ENCODE results near the gene PTPRN2. TPM values are rescaled to one million over a fixed set of nuclear protein-coding genes. Genes with fewer than 3 reads are reported as not detected.

PTPRN2 gene
- total and polyA plus RNA-seq, 2 experiments from 2014 or later = 0.28 TPM; not detected in 1

- Histone ChIP-seq H3K9me3 (ENCODE audit: low read depth) (no peaks in the 10 kb centered on the region), H3K4me3 (no peak overlapping the region), H3K27ac (no peak overlapping the region), H3K36me3 (no peaks in the 10 kb centered on the region), H3K27me3 (no peaks in the 10 kb centered on the region), H3K4me1 (ENCODE audit: low read depth) (no peaks in the 10 kb centered on the region)
- DNase-seq (ENCODE audit: low read depth in 1 of 2, low spot score in 1 of 2) = no peak
- no peak for TF ChIP-seq CTCF (IDR thresholded peaks at IDR 0.05; ENCODE audit: low read depth, low read length)
Measured at GRCh38 chr7:157772486-157773130, 815.0 kb downstream of the PTPRN2 start.

- no peak for TF ChIP-seq CTCF (IDR thresholded peaks at IDR 0.05; ENCODE audit: low read depth, low read length)
- Histone ChIP-seq H3K27ac (no peak overlapping the region), H3K9me3 (ENCODE audit: low read depth) (no peaks in the 10 kb centered on the region), H3K4me1 (ENCODE audit: low read depth) (no peaks in the 10 kb centered on the region), H3K36me3 (no peaks in the 10 kb centered on the region), H3K27me3 (no peaks in the 10 kb centered on the region), H3K4me3 (no peak overlapping the region)
- DNase-seq (ENCODE audit: low read depth in 1 of 2, low spot score in 1 of 2) = no peak
Measured at GRCh38 chr7:157771689-157772088, 815.9 kb downstream of the PTPRN2 start.

- Histone ChIP-seq H3K4me1 (ENCODE audit: low read depth) (no peaks in the 10 kb centered on the region), H3K9me3 (ENCODE audit: low read depth) (no peaks in the 10 kb centered on the region), H3K4me3 (no peak overlapping the region), H3K27me3 (no peaks in the 10 kb centered on the region), H3K36me3 (no peaks in the 10 kb centered on the region), H3K27ac (no peak overlapping the region)
- no peak for TF ChIP-seq CTCF (IDR thresholded peaks at IDR 0.05; ENCODE audit: low read depth, low read length)
- no peak for DNase-seq (ENCODE audit: low read depth in 1 of 2, low spot score in 1 of 2)
Measured at GRCh38 chr7:157770716-157771320, 816.8 kb downstream of the PTPRN2 start.

GRCh38 chr7:157769526-157770215 is 818.0 kb downstream of the PTPRN2 start:
- TF ChIP-seq CTCF (IDR thresholded peaks at IDR 0.05; ENCODE audit: low read depth, low read length) = no peak
- Histone ChIP-seq H3K4me3 (no peak overlapping the region), H3K4me1 (ENCODE audit: low read depth) (no peaks in the 10 kb centered on the region), H3K9me3 (ENCODE audit: low read depth) (no peaks in the 10 kb centered on the region), H3K27ac (no peak overlapping the region), H3K27me3 (no peaks in the 10 kb centered on the region), H3K36me3 (no peaks in the 10 kb centered on the region)
- no peak for DNase-seq (ENCODE audit: low read depth in 1 of 2, low spot score in 1 of 2)

- no peaks in the 10 kb centered on the region for H3K9me3 ChIP-seq (ENCODE audit: low read depth)
- DNase-seq (ENCODE audit: low read depth in 1 of 2, low spot score in 1 of 2) = no peak
- H3K36me3 ChIP-seq = no peaks in the 10 kb centered on the region
- no peaks in the 10 kb centered on the region for H3K27me3 ChIP-seq
- TF ChIP-seq CTCF (IDR thresholded peaks at IDR 0.05; ENCODE audit: low read depth, low read length) = no peak
- H3K27ac ChIP-seq = no peak overlapping the region
- no peaks in the 10 kb centered on the region for H3K4me1 ChIP-seq (ENCODE audit: low read depth)
- H3K4me3 ChIP-seq = no peak overlapping the region
Measured at GRCh38 chr7:157769086-157769485, 818.5 kb downstream of the PTPRN2 start.

All from cardiac muscle cell (in vitro differentiated cells and primary cell).